GM21526 (cell line): ENCODE measurements around the gene OLFML3.
"Not testable (repeated sequence)": the region's sequence is repeated elsewhere in the genome, so short reads cannot be mapped to it uniquely, and the experiment has no call there.

Experiments
- ATAC-seq: cut with Tn5 transposase; IDR thresholded peaks from one replicate; pipeline ENCODE4 v1.9.1; 2021; ENCODE audit warnings: moderate library complexity; ENCODE audit not compliant: unreplicated experiment, low FRiP score

Gene OLFML3

DNA sequence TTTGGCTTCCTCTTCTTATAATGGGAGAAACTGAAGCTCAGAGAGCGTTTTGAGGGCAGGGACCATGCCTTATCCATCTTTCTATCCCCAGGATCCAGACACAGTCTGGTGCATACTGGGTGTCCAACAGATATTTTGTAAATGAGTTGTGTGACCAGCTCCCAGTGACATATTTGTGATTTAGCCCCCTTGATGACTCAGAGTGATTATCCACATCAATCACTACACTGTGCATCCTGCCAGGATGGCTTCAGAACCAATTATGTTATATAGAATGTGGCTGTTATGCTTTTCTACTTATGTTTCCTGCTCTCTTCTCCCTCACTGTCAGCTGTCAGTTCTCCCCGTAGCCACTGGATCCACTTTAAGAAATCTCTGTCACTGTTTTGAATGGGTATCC, 11.3 kb downstream of the OLFML3 start:
- ATAC-seq = no peak

DNA sequence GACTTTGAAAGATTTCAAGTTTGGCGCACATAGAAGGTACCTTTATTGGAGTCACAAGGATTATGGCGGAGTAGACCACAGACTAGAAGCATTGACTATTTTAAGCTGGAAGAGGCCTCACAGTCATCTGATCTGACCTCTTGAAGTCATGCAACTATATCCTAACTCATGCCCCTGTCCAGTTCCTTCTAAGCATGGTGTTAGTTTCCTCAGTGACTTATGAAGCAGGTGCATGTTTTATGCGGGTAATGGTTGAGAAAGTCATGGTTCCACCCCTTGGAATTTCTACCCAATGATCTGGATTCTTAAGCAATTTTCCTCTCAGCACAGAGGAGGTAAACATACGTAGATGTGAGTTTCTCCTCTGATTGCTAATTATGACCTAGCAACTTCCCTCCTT, 11.7 kb downstream of the OLFML3 start:
- no peak for ATAC-seq

DNA sequence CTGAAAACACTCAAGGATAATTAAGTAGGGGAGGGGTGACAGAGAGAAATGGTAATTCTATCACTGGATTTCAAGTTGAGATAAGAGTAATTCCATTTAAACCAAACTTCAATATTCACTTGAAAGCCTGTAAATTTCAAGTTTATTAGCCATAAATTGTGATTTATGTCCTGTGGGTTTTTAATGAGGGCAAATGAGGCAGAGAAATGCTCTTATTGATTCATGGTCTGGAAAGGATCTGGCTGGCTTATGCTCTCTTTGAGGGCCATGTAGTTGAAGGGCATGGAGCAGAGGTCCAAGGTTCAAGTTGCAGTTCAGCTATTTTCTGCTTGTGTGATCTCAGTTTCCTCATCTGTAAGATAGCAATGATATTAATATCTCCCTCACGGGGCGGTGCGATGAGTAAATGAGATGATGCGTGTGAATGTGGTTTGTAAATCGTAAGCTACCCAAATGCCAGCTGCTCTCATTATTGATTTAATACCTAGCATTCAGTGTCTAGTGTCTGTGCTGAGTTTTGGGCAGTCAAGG, 12.3 kb downstream of the OLFML3 start:
- ATAC-seq = no peak

DNA sequence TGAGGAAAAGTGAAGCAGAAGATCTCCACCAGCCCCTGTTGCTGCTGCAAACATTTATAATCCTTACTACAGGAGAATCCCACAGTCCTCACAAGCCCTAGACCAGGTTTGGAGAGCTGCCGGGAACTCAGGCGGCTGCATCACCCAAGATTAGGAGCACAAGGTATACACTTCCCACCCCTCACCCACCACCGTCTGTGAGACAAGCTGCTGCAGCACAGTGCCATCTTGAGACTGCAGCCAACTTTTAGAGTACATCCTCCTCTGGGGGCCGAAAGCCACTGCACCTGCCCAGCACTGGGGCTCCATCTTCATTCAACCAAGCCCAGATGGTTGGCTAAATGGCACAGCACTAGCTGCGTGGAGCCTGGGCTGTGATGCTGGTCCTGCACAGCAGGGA, 13.8 kb downstream of the OLFML3 start:
- no peak for ATAC-seq

DNA sequence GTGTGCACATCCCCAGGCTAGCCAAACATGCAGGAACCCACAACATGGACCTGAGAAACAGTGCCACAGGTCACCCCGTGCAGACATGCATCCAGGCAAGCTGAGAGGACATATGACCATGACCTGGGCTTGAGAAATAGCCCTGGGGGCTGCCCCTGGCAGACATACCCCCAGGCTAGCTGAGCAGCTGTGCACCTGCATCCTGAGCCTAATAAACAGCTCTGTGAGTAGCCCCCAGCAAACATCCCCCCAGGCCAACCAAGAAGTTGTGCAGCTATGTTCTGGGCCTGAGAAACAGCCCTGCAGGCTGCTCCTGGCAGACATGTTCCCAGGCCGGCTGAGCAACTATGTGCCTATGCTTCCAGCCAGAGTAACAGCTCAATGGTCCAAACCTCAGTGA, 14.5 kb downstream of the OLFML3 start:
- no peak for ATAC-seq

DNA sequence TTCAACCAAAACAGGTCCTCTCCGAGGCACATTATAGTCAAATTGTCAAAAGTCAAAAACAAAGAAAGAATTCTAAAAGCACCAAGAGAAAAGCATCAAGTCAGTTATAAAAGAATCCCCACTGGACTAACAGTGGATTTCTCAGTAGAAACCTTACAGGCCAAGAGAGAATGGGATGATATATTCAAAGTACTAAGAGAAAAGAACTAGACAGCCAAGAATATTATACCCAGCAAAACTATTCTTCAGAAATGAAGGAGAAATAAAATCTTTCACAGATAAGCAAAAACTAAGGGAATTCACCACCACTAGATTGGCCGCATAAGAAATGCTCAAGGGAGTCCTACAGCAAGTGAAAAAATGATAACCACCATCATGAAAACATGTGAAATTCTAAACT, 16.1 kb downstream of the OLFML3 start:
- ATAC-seq = no peak

DNA sequence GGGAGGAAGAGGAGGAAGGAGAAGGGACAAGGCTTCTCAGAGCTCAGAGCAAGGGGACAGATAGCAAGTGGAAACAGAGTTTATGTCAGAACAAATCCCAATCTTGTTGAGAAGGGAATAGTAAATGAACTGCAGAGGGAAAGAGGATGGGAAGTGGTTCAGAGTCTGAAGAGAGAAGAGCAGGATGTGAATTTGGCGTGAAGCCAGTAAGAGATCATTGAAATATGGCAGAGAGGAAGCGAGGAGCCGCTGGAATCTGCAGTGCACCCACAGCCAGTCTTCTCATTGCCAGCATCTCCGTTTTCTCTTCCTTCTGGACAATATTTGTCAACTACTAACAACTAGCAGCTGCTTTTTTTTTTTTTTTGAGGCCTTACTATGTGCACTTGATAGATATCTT, 19.1 kb downstream of the OLFML3 start:
- no peak for ATAC-seq

DNA sequence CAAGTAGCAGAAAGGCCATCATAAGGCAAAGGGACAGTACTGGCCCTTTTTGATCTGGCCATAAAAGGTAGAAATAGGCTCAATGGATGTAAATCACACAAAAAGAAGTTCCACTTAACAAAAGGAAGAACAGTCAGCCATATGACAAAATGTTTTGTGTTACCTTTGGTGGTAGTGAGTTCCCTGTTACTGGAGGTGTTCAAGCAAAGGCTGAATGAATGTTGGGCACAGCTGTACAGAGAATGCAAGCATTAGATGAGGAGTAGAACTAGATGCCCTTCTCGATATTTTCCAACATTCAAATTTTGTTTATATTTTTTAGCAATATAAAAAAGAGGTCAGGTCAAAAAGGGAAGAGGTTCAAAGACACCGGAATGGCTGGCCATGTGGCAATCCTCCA, 20.0 kb downstream of the OLFML3 start:
- no peak for ATAC-seq

DNA sequence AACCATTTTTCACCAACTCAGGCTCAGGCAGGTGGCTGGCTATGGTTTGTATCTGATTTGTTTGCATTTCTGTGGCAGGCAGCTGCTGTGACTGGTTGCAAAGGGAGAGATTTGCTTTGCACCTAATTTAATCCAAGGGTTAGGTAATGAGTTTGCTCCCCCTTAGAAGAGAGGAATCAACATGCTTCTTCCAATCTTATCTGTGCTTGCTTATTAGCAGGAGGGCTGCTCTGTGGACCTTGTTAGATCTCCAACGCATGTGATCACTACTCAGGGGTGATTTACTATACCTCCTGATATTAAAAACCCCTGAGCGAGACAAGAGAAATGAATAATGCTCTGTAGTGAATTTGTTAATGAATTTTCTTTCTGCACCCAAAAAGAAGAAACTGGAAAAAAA, 20.5 kb downstream of the OLFML3 start:
- ATAC-seq = no peak

DNA sequence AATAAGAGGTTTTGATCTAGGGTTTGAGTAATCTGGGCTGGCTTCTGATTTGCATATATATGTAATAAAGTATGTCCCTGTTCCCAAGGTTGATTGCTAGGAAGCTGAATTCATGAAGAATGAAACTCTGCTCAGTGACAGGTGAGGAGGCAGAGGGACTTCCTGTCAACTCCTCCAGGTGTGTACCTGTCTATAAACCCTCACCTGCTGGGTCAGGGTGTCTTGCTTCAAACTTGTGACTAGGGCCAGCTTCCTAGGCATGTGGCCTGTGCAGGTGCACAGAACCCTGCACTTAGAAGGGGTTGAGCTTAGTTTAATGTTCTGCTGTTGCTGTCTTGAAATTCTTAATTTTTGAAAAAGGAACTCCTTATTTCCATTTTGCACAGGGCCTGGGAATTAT, 21.1 kb downstream of the OLFML3 start:
- ATAC-seq = no peak

DNA sequence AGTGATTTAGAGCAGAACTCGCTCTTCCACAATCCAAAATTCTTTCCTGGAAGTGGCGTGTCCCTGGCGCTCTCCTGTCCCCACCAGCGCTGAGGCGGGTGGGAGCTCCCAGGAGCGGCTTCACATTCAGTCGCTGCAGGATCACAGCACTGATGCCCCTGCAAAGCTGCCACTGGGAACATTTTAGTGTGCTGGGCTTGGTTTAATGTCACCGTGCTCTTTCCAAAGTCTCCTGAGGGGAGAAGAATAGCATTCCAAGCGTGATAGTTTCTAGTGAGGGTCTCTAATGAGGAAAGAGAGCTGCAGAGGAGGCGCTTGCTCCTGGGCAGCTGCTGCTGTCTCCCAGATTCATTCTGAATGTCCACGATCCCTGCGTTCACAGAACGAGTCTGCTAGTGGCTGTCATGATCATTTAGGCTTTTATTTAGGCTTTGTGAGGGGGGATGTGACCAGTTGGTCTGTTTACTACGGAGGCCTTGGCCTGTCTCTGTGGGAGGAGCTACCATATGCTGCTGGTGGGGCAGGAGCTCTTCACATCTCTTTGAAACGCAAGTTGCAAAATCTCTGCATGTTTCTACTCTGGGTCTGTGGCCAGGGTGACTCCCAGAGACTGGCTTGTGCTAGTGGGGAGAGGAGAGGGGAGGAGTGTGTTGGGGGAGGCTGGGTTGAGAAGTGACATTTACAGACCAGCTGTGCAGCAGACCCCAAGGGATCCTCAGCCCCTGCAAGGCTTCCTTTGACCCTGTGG, 23.4 kb downstream of the OLFML3 start:
- no peak for ATAC-seq

DNA sequence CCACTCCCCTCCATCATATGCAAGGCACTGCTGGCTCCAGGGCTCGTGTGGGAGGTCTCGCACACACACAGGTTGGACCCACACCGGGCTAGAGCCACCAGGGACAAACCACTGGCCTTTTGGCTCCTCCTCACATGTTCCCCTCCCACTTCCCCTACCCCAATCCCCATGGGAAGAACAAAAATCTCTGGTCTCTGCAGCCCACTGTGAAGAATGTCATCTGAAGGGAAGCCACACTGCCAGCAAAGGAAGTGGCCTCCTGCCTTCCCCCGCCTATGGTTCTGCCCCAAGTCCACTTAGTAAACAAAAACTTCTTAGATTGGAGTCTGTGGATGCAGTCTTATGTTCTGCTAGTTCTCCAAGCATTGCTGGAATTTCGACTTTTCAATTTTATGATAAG, 24.2 kb downstream of the OLFML3 start:
- ATAC-seq = no peak

DNA sequence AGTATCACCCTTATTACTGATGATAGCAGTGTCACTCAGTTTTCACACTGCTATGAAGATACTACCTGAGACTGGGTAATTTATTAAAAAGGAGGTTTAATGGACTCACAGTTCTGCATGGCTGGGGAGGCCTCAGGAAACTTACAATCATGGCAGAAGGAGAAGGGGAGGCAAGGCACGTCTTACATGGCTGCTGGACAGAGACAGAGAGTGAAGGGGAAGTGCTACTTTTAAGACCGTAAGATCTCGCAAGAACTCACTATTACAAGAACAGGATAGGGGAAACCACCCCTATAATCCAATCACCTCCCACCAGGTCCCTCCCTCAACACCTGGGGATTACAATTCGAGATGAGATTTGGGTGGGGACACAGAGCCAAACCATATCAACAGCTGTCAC, 27.6 kb downstream of the OLFML3 start:
- ATAC-seq = not testable (repeated sequence)

DNA sequence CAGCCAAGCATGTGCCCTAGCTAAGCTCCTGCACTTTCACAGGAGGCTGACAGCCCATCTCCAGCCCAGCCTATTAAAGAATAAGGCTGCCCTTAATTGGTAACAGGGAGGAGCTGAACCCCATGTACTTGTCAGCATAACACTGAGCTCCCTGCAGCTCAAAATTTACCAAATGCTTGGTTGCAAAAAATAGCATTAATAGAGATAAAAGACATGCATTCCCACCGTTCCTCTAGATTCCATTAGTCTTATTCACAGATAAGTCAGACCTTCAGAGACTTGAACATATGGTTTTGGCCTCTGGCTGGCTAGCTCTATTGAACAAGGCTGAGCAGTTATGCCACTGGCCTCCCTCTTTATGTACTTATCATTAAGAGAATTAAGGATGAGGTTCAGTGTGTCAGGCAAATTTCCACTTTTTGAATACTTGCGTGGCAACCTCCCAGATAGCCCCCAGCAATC, 29.2 kb downstream of the OLFML3 start:
- ATAC-seq = no peak

DNA sequence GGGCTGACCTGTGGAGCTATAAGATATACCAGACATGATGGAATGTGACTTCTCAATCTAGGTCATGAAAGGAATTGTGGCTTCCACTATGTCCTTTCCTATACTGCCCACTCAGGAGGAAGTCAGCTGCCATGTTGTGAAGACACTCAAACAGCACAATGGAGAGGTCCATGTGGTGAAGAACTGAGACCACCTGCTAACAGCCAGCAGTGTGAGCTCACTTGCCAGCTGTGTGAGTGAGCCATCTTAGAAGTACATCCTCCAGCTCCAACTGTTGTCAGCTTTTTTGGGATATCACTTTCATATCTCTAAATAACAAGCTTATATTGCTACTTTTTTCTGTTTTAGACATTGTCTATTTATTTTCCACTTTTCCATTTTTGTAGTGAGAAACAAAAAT, 29.7 kb downstream of the OLFML3 start:
- ATAC-seq = no peak

DNA sequence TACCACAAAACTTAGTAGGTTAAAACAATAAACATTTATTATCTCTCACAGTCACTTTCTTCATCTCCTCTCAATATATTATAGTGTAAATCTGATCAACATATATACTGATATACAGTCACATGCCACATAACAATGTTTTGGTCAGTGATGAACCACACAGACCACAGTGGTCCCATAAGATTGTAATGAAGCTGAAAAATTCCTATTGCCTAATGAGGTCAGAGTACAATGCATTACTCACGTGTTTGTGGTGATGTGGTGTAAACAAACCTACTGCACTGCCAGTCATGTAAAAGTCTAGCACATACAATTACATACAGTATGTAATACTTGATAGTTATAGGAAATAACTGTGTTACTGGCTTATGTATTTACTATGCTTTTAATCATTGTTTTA, 30.1 kb downstream of the OLFML3 start:
- ATAC-seq = no peak

DNA sequence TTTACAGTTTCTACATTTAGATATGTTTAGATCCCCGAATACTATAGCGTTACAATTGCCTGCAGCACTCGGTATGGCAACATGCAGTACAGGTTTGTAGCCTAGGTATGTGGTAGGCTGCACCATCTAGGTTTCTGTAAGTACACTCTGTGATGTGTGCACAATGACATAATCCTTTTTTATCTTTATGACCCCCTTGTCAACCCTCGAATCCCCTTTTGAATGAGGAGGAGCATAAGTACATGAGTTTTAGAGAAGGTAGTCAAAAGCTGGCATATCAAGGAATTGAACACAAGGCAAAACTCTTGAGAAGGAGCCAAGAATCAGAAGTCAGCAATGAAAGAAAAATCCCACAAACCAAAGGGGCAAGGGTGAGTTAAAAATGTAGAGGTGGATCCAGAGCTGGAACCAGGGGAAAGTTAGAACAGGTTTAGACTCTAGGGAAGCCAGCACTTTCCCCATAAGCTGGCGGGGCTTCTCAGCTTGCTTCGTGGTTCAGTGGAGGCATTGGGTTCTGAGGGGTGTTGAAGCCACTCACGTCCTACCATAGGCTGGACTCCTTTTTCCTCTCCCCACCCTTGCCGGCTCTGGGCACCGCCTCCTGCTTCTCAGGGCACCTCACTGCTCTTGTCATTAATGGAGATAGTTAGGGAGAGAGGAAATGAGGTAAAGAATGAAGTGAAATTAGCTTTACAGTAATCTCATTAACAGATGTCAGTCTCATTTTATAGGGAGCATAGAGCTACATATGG, 31.3 kb downstream of the OLFML3 start:
- no peak for ATAC-seq

DNA sequence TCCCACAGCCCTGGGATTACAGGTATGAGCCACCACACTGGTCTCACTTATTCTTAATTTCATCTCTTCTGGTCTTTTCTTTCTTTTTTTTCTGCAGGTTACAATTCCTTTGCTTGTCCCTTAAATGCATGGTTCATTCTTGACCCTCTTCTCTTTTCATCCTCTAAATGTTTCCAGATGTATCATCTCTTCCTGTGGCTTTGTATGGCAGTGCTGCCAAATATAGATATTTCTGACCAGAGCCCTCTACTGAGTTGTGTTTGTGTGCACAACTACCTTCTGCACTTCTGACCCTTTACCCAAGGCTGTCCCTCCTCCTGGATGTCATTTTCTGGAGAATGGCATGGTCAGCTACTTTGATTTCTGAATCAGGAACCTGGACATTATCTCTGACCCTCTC, 32.5 kb downstream of the OLFML3 start:
- no peak for ATAC-seq

DNA sequence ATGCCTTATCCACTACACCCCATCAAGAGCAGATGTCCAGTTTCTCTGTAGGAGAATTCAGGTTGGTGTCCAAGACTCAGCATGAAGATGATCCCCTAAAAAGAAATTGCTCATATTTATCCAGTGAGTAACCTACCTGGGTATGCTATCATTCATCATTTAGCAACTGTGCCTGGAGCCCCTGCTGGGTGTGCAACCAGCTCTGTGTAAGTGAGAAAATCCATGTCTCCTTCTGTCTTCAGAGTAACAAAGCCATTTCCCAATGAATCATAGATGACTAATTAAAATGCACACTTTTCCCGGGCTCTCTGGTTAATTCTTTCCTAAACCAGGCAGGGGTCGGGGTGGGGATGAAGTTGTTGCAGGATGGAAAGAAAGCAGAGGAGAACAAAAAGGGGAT, 35.8 kb downstream of the OLFML3 start:
- no peak for ATAC-seq

DNA sequence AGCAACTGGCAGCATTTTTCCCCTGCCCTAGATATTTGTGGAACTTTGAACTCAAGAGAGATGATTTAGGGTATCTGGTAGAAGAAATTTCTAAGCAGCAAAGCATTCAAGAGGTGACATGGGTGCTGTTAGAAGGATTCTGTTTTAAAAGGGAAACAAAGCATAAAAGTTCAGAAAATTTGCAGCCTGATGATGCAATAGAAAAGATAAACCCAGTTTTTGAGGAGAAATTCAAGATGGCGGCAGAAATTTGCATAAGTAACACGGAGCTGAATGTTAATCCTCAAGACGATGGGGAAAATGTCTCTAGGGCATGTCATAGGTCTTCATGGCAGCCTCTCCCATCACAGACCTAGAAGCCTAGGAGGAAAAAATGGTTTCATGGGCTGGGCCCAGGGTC, 40.5 kb downstream of the OLFML3 start:
- not testable (repeated sequence) for ATAC-seq

DNA sequence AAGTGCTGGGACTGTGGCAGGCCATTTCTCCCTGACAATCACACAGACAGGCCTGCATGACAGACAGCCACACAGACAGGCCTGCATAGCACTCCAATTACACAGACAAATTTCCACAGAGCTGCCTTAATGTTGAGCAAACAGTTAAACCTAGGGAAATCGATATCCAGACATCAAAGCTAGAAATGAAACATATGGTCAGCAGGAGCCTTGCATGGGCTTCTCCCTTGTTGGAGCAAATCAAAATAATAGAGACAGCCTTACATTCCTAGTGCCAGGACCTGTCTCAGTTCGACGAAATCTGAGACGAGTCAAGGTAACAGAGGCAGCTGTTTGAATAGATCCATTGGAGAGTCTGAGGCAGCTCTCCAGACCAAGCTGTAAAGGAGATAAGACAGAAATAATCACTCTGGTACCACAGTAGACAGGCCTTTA, 42.4 kb downstream of the OLFML3 start:
- no peak for ATAC-seq

DNA sequence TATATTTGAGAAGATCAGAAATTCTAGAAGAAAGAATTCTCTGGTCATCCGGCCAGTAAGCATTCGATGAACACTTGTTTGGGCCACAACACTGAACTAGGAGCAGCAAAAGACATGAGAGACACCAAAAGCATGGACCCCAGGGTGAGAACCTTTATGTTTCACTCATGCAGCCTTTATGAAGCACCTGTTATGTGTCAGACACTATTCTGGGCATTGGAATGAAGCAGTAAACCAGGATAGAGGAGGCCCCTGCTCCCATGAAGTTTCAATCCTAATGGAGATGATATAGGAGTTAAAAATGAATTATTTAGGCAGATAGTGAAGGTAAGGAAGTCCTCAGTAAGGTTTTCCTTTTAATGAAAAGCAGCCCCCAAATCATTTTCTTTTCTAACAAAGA, 43.6 kb downstream of the OLFML3 start:
- no peak for ATAC-seq
